ENCODE data around the gene PGM2.

The PGM2 gene

GRCh38 chr4:37902738-37903693 is 76.5 kb downstream of the PGM2 start:
- no peak for DNase-seq (ENCODE audit: low spot score)

- DNase-seq (ENCODE audit: low spot score): no peak
These were observed 77.4 kb downstream of the PGM2 start for GRCh38 chr4:37903901-37904300.

GRCh38 chr4:37904824-37905223 is 78.3 kb downstream of the PGM2 start:
- DNase-seq (ENCODE audit: low spot score): no peak

DNA sequence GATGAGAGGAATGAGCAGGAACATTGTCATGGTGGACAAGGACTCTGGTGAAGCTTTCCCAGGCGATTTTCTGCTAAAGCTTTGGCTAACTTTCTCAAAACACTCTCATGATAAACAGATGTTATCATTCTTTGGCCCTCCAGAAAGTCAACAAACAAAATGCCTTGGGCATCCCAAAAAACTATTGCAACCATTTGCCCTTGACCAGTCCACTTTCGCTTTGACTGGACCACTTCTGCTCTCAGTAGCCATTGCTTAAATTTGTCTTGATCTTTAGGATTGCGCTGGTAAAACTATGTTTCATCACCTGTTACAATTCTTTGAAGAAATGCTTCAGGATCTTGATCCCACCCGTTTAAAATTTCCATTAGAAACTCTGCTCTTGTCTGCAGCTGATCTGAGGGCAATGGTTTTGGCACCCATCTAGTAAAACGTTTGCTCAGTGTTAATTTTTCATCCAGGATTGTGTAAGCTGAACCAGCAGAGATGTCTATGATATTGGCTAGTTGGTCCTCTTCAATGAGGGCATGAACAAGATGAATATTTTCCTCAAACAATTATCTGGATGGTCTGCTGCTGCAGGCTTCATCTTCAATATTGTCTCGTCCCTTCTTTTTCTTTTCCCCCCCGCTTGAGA is 79.2 kb downstream of the PGM2 start:
- no peak for DNase-seq (ENCODE audit: low spot score)

DNA sequence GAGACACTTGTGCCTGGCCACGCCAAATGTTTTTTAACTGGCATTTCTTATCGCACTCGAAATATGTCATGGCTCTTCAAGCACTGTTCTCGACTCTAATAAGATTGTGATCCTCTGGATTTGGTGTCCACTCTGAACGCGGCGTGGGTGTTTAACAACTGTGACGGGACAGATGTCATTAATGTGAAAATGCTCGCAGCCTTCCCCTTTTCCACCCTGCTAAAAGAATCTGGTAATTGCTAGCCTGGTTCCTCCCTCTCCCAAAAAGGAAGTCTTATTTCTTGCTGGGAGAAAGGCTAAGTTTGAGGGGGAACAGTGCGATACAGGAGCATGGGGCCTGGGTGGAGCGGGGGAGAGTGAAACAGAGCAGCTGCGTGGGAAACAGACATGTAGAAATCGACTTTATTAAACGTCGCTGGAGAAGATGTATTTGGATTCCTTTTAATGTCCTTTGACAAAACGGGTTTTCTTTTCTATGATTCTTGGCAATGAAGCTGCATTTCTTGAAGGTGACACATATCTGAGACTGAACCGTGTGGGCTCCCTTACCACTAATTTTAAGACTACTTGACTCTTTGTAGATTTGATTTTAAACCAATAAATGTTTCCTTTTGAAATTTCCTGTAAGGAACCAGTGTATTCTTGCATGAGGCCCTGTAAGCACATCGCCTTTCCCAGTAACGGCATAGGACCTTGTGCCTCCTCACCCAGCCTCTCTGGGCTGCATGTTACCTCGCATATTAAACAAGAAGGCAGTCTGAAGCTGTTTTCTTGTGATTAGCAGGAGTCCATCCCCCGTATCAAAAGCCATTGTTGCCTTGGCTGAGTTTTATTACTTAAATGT is 82.2 kb downstream of the PGM2 start:
- peak; percentile 35 for DNase-seq (ENCODE audit: low spot score)

- no peak for DNase-seq (ENCODE audit: low spot score)
These were observed 83.0 kb downstream of the PGM2 start for GRCh38 chr4:37909332-37910090.

GRCh38 chr4:37910091-37910486 is 83.6 kb downstream of the PGM2 start:
- DNase-seq (ENCODE audit: low spot score): no peak
